Measurements from ENCODE around the gene GATAD2A.
"Not testable (repeated sequence)": the region's sequence is repeated elsewhere in the genome, so short reads cannot be mapped to it uniquely, and the experiment has no call there.

GATAD2A gene

GRCh38 chr19:19447536-19448237 lies 42.2 kb downstream of the GATAD2A start:
- DNase-seq: no peak

- DNase-seq: no peak
These were observed 42.7 kb downstream of the GATAD2A start for GRCh38 chr19:19448238-19448544.

- no peak for DNase-seq
These were observed 46.2 kb downstream of the GATAD2A start for GRCh38 chr19:19451429-19452242.

- no peak for DNase-seq
These were observed 47.0 kb downstream of the GATAD2A start for GRCh38 chr19:19452243-19453124.

GRCh38 chr19:19453125-19453454 lies 47.6 kb downstream of the GATAD2A start:
- no peak for DNase-seq

- DNase-seq: not testable (repeated sequence)
These were observed 49.9 kb downstream of the GATAD2A start for GRCh38 chr19:19455166-19455919.

- DNase-seq: no peak
These were observed 52.2 kb downstream of the GATAD2A start for GRCh38 chr19:19457671-19458070.

GRCh38 chr19:19458110-19458816 lies 52.8 kb downstream of the GATAD2A start:
- DNase-seq: no peak

GRCh38 chr19:19459073-19459472 lies 53.6 kb downstream of the GATAD2A start:
- DNase-seq: no peak

- DNase-seq: peak; percentile 38
These were observed 54.3 kb downstream of the GATAD2A start for GRCh38 chr19:19459707-19460251.

GRCh38 chr19:19460258-19460731 lies 54.8 kb downstream of the GATAD2A start:
- no peak for DNase-seq

GRCh38 chr19:19460761-19461265 lies 55.3 kb downstream of the GATAD2A start:
- DNase-seq: peak; percentile 16

- no peak for DNase-seq
These were observed 55.8 kb downstream of the GATAD2A start for GRCh38 chr19:19461306-19461670.

- peak; percentile 21 for DNase-seq
These were observed 56.5 kb downstream of the GATAD2A start for GRCh38 chr19:19461671-19462622.

GRCh38 chr19:19463348-19464117 lies 58.1 kb downstream of the GATAD2A start:
- no peak for DNase-seq

GRCh38 chr19:19464339-19465098 lies 59.0 kb downstream of the GATAD2A start:
- DNase-seq: no peak

- DNase-seq: no peak
These were observed 60.1 kb downstream of the GATAD2A start for GRCh38 chr19:19465436-19466070.

- no peak for DNase-seq
These were observed 60.7 kb downstream of the GATAD2A start for GRCh38 chr19:19466201-19466600.
